ENCODE measurements around the gene BNC2.

DNA sequence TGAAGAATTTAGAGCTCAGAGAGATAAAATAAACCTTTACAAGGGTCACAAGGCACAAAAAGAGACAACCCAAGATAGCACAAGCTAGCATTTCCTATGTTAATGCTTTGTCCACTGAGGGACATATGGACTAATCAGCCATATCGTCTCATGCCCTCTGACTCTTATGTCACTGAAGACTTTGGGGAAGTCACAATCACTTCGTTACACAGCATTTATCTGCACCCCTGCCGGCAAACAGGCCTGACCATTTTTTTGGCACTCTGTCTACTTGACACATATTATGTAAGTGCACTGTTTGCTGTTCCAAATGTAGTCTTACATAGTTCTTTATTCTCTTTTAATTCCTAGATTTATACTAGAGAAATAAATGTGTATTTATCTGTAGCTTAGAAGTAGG lies 13.9 kb upstream of the BNC2 start:
- TF ChIP-seq EZH2 (IDR thresholded peaks at IDR 0.05; ENCODE audit: insufficient read depth, poor library complexity, severe bottlenecking) (no peak), EZH2phosphoT487 (IDR thresholded peaks at IDR 0.05; ENCODE audit: insufficient read depth, low read depth) (no peak)

Data from GM23248 (cell line).